CD4-positive, alpha-beta T cell treated with Interleukin-4 for 1 hour (primary cell): ENCODE results near the gene KIAA0513.
A peak's percentile ranks its signal among the peaks of the same experiment; 100 is the strongest.

Source experiments
- DNase-seq, 2 donors: peaks; one replicate each; pipeline ENCODE4 v3.0.0-alpha.2; 2020 to 2022

The KIAA0513 gene

GRCh38 chr16:85005285-85006069 lies 22.1 kb upstream of the KIAA0513 start:
- no peak for DNase-seq

- no peak for DNase-seq
Observed at GRCh38 chr16:85006639-85007038, 21.0 kb upstream of the KIAA0513 start.

- DNase-seq: no peak
Observed at GRCh38 chr16:85007496-85008214, 19.9 kb upstream of the KIAA0513 start.

GRCh38 chr16:85008271-85008670 lies 19.3 kb upstream of the KIAA0513 start:
- DNase-seq: no peak

- DNase-seq: no peak
Observed at GRCh38 chr16:85010446-85010930, 17.1 kb upstream of the KIAA0513 start.

- DNase-seq: peak; percentile 86 to 88
Observed at GRCh38 chr16:85010931-85011845, 16.4 kb upstream of the KIAA0513 start, which contains the start of gene ZDHHC7. ZDHHC7 (minus strand) TSS chr16:85011535; CDS start chr16:84990618, 20,917 bp downstream.

GRCh38 chr16:85011846-85012284 lies 15.7 kb upstream of the KIAA0513 start:
- no peak for DNase-seq

- no peak for DNase-seq
Observed at GRCh38 chr16:85014311-85014710, 13.3 kb upstream of the KIAA0513 start.

GRCh38 chr16:85015481-85016187 lies 12.0 kb upstream of the KIAA0513 start:
- no peak for DNase-seq

- DNase-seq: peak in 1 of 2 donors; percentile 57
Observed at GRCh38 chr16:85017151-85017550, 10.4 kb upstream of the KIAA0513 start.

GRCh38 chr16:85017633-85018032 lies 10.0 kb upstream of the KIAA0513 start:
- DNase-seq: no peak

GRCh38 chr16:85018529-85019236 lies 8.9 kb upstream of the KIAA0513 start:
- no peak for DNase-seq

- no peak for DNase-seq
Observed at GRCh38 chr16:85019659-85020245, 7.8 kb upstream of the KIAA0513 start.

GRCh38 chr16:85025781-85026653 lies 1.6 kb upstream of the KIAA0513 start:
- no peak for DNase-seq

GRCh38 chr16:85026703-85027102 lies 892 bp upstream of the KIAA0513 start:
- no peak for DNase-seq

- peak in 1 of 2 donors; percentile 25 for DNase-seq
Observed at GRCh38 chr16:85027958-85028684, 526 bp downstream of the KIAA0513 start.

GRCh38 chr16:85028685-85029407 lies 1.3 kb downstream of the KIAA0513 start:
- DNase-seq: peak; percentile 61 to 68

GRCh38 chr16:85029408-85029784 lies 1.8 kb downstream of the KIAA0513 start:
- DNase-seq: peak; percentile 57 to 73

- DNase-seq: no peak
Observed at GRCh38 chr16:85029981-85030401, 2.4 kb downstream of the KIAA0513 start.
